ENCODE results near the gene ZDHHC11.
"Not testable (repeated sequence)": the region's sequence is repeated elsewhere in the genome, so short reads cannot be mapped to it uniquely, and the experiment has no call there.

Gene ZDHHC11

GRCh38 chr5:753567-754142 lies 97.1 kb downstream of the ZDHHC11 start:
- not testable (repeated sequence) for H3K9me3 ChIP-seq (ENCODE audit: control insufficient read depth, low read length); H3K36me3 ChIP-seq (ENCODE audit: control insufficient read depth, insufficient read depth, low read length); H3K4me3 ChIP-seq (ENCODE audit: insufficient read depth, low read depth, low read length); H3K27ac ChIP-seq (ENCODE audit: insufficient read depth, low read depth, low read length, poor library complexity, severe bottlenecking); H3K27me3 ChIP-seq (ENCODE audit: control insufficient read depth, insufficient read depth, low read length, poor library complexity, severe bottlenecking)
- H3K4me1 ChIP-seq (ENCODE audit: control insufficient read depth, insufficient read depth, low read length), result peaks cover 21% of the 10 kb centered on the region
- 86 to 87% methylated on average over 15 of the region's 19 CpGs for WGBS, 2 experiments

- not testable (repeated sequence) for H3K9me3 ChIP-seq (ENCODE audit: control insufficient read depth, low read length); H3K36me3 ChIP-seq (ENCODE audit: control insufficient read depth, insufficient read depth, low read length); H3K4me3 ChIP-seq (ENCODE audit: insufficient read depth, low read depth, low read length); H3K27ac ChIP-seq (ENCODE audit: insufficient read depth, low read depth, low read length, poor library complexity, severe bottlenecking); H3K27me3 ChIP-seq (ENCODE audit: control insufficient read depth, insufficient read depth, low read length, poor library complexity, severe bottlenecking)
- peaks cover 13% of the 10 kb centered on the region for H3K4me1 ChIP-seq (ENCODE audit: control insufficient read depth, insufficient read depth, low read length)
- WGBS, 2 experiments, result 74 to 76% methylated on average over 14 to 15 of the region's 20 CpGs
Observed at GRCh38 chr5:752532-753115, 98.2 kb downstream of the ZDHHC11 start.

GRCh38 chr5:751992-752391 lies 98.8 kb downstream of the ZDHHC11 start:
- not testable (repeated sequence) for H3K9me3 ChIP-seq (ENCODE audit: control insufficient read depth, low read length); H3K27me3 ChIP-seq (ENCODE audit: control insufficient read depth, insufficient read depth, low read length, poor library complexity, severe bottlenecking); H3K36me3 ChIP-seq (ENCODE audit: control insufficient read depth, insufficient read depth, low read length); H3K27ac ChIP-seq (ENCODE audit: insufficient read depth, low read depth, low read length, poor library complexity, severe bottlenecking); H3K4me3 ChIP-seq (ENCODE audit: insufficient read depth, low read depth, low read length); H3K4me1 ChIP-seq (ENCODE audit: control insufficient read depth, insufficient read depth, low read length)
- 89 to 94% methylated on average over 7 to 8 of the region's 8 CpGs for WGBS, 2 experiments

- Histone ChIP-seq H3K4me3 (ENCODE audit: insufficient read depth, low read depth, low read length) (no peak overlapping the region), H3K27me3 (ENCODE audit: control insufficient read depth, insufficient read depth, low read length, poor library complexity, severe bottlenecking) (no peaks in the 10 kb centered on the region), H3K27ac (ENCODE audit: insufficient read depth, low read depth, low read length, poor library complexity, severe bottlenecking) (no peak overlapping the region), H3K4me1 (ENCODE audit: control insufficient read depth, insufficient read depth, low read length) (peaks cover 3% of the 10 kb centered on the region), H3K36me3 (ENCODE audit: control insufficient read depth, insufficient read depth, low read length) (no peaks in the 10 kb centered on the region), H3K9me3 (ENCODE audit: control insufficient read depth, low read length) (no peaks in the 10 kb centered on the region)
- WGBS, 2 experiments, result 88 to 89% methylated on average over 13 of the region's 13 CpGs
Observed at GRCh38 chr5:751496-751895, 99.3 kb downstream of the ZDHHC11 start.

GRCh38 chr5:750226-750625 lies 100.6 kb downstream of the ZDHHC11 start:
- WGBS, 2 experiments, result 90 to 93% methylated on average over 18 of the region's 19 CpGs
- H3K9me3 ChIP-seq (ENCODE audit: control insufficient read depth, low read length); H3K27ac ChIP-seq (ENCODE audit: insufficient read depth, low read depth, low read length, poor library complexity, severe bottlenecking); H3K4me1 ChIP-seq (ENCODE audit: control insufficient read depth, insufficient read depth, low read length); H3K36me3 ChIP-seq (ENCODE audit: control insufficient read depth, insufficient read depth, low read length); H3K27me3 ChIP-seq (ENCODE audit: control insufficient read depth, insufficient read depth, low read length, poor library complexity, severe bottlenecking); H3K4me3 ChIP-seq (ENCODE audit: insufficient read depth, low read depth, low read length): not testable (repeated sequence)

GRCh38 chr5:749101-749670 lies 101.6 kb downstream of the ZDHHC11 start:
- 91 to 92% methylated on average over 14 of the region's 14 CpGs for WGBS, 2 experiments
- Histone ChIP-seq H3K4me1 (ENCODE audit: control insufficient read depth, insufficient read depth, low read length) (no peaks in the 10 kb centered on the region), H3K9me3 (ENCODE audit: control insufficient read depth, low read length) (no peaks in the 10 kb centered on the region), H3K4me3 (ENCODE audit: insufficient read depth, low read depth, low read length) (no peak overlapping the region), H3K27ac (ENCODE audit: insufficient read depth, low read depth, low read length, poor library complexity, severe bottlenecking) (no peak overlapping the region), H3K27me3 (ENCODE audit: control insufficient read depth, insufficient read depth, low read length, poor library complexity, severe bottlenecking) (no peaks in the 10 kb centered on the region), H3K36me3 (ENCODE audit: control insufficient read depth, insufficient read depth, low read length) (no peaks in the 10 kb centered on the region)

- H3K36me3 ChIP-seq (ENCODE audit: control insufficient read depth, insufficient read depth, low read length); H3K4me3 ChIP-seq (ENCODE audit: insufficient read depth, low read depth, low read length); H3K27me3 ChIP-seq (ENCODE audit: control insufficient read depth, insufficient read depth, low read length, poor library complexity, severe bottlenecking); H3K4me1 ChIP-seq (ENCODE audit: control insufficient read depth, insufficient read depth, low read length); H3K27ac ChIP-seq (ENCODE audit: insufficient read depth, low read depth, low read length, poor library complexity, severe bottlenecking); H3K9me3 ChIP-seq (ENCODE audit: control insufficient read depth, low read length): not testable (repeated sequence)
- 87 to 88% methylated on average over 16 of the region's 18 CpGs for WGBS, 2 experiments
Observed at GRCh38 chr5:748011-748980, 102.5 kb downstream of the ZDHHC11 start.

- H3K27ac ChIP-seq (ENCODE audit: insufficient read depth, low read depth, low read length, poor library complexity, severe bottlenecking); H3K36me3 ChIP-seq (ENCODE audit: control insufficient read depth, insufficient read depth, low read length); H3K4me1 ChIP-seq (ENCODE audit: control insufficient read depth, insufficient read depth, low read length); H3K9me3 ChIP-seq (ENCODE audit: control insufficient read depth, low read length); H3K4me3 ChIP-seq (ENCODE audit: insufficient read depth, low read depth, low read length); H3K27me3 ChIP-seq (ENCODE audit: control insufficient read depth, insufficient read depth, low read length, poor library complexity, severe bottlenecking): not testable (repeated sequence)
- WGBS, 2 experiments, result 90 to 94% methylated on average over 3 to 4 of the region's 9 CpGs
Observed at GRCh38 chr5:747303-747844, 103.4 kb downstream of the ZDHHC11 start.

GRCh38 chr5:746258-746761 lies 104.5 kb downstream of the ZDHHC11 start:
- 76 to 77% methylated on average over 11 of the region's 11 CpGs for WGBS, 2 experiments
- H3K4me3 ChIP-seq (ENCODE audit: insufficient read depth, low read depth, low read length), result no peak overlapping the region
- H3K9me3 ChIP-seq (ENCODE audit: control insufficient read depth, low read length), result no peaks in the 10 kb centered on the region
- H3K27me3 ChIP-seq (ENCODE audit: control insufficient read depth, insufficient read depth, low read length, poor library complexity, severe bottlenecking), result no peaks in the 10 kb centered on the region
- no peak overlapping the region for H3K27ac ChIP-seq (ENCODE audit: insufficient read depth, low read depth, low read length, poor library complexity, severe bottlenecking)
- H3K36me3 ChIP-seq (ENCODE audit: control insufficient read depth, insufficient read depth, low read length), result no peaks in the 10 kb centered on the region
- no peaks in the 10 kb centered on the region for H3K4me1 ChIP-seq (ENCODE audit: control insufficient read depth, insufficient read depth, low read length)
